ENCODE measurements around the gene MFAP4.

DNA sequence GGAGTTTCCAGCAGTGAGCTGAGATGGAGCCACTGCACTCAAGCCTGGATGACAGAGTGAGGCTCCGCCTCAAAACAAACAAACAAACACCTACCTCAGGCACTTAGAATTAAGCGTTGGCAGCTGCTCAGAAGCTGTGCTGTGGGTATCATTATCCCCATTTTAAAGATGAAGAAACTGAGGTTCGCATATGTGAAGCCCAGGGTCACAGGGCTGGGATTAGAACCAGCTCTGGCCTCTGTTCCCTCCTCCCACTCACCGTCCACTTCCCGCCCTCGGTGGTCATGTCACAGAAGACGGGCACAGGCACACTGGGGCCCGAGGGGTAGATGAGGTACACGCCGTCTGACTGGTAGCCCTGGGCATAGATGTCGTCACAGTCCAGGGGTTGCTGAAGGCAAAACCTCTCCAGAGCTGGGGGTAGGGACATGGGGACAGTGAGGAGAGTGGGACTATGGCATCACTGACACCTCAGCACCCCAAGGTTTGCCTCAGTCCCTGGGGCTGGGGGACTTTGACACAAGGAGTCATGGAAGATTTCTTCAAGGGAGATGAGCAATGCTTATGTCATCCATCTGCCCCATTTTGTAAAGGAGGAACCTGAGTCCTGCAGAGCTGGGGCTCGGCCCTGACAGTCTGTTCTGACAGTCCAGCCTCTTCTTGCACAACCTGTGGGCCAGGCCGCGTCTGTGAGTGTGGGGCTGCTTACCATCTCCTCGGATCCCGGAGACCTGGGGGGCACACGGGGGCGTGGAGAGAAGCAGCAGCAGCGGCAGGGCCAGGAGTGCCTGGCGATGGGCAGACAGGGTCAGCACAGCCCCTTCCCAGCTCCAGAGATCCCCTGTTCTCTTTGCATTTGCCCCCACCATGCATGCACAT, 700 bp downstream of the MFAP4 start:
- TF ChIP-seq, protein P1, sequence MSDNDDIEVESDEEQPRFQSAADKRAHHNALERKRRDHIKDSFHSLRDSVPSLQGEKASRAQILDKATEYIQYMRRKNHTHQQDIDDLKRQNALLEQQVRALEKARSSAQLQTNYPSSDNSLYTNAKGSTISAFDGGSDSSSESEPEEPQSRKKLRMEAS (IDR thresholded peaks at IDR 0.05) = no peak
- no peak for TF ChIP-seq TAF1 (IDR thresholded peaks at IDR 0.05; ENCODE audit: low read depth)
- TF ChIP-seq, protein P2, sequence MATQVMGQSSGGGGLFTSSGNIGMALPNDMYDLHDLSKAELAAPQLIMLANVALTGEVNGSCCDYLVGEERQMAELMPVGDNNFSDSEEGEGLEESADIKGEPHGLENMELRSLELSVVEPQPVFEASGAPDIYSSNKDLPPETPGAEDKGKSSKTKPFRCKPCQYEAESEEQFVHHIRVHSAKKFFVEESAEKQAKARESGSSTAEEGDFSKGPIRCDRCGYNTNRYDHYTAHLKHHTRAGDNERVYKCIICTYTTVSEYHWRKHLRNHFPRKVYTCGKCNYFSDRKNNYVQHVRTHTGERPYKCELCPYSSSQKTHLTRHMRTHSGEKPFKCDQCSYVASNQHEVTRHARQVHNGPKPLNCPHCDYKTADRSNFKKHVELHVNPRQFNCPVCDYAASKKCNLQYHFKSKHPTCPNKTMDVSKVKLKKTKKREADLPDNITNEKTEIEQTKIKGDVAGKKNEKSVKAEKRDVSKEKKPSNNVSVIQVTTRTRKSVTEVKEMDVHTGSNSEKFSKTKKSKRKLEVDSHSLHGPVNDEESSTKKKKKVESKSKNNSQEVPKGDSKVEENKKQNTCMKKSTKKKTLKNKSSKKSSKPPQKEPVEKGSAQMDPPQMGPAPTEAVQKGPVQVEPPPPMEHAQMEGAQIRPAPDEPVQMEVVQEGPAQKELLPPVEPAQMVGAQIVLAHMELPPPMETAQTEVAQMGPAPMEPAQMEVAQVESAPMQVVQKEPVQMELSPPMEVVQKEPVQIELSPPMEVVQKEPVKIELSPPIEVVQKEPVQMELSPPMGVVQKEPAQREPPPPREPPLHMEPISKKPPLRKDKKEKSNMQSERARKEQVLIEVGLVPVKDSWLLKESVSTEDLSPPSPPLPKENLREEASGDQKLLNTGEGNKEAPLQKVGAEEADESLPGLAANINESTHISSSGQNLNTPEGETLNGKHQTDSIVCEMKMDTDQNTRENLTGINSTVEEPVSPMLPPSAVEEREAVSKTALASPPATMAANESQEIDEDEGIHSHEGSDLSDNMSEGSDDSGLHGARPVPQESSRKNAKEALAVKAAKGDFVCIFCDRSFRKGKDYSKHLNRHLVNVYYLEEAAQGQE (IDR thresholded peaks at IDR 0.05; ENCODE audit: low read depth) = no peak
- TF ChIP-seq EP300 (IDR thresholded peaks at IDR 0.05; ENCODE audit: borderline replicate concordance) = no peak
- TF ChIP-seq RAD21 (IDR thresholded peaks at IDR 0.05; ENCODE audit: low read depth) = no peak
- no peak for TF ChIP-seq TCF12 (IDR thresholded peaks at IDR 0.05; ENCODE audit: low read depth)
